SK-N-MC (cell line): ENCODE results near the gene RRBP1.

Experiments used
- EZH2 ChIP-seq: fragments of 200-600 bp; sonication (generic); IDR thresholded peaks from one replicate; pipeline ENCODE4 v1.6.1; 2017; ENCODE audit warnings: antibody characterized with exemption
- POLR2AphosphoS5 ChIP-seq: IDR thresholded peaks from 2 replicates; pipeline ENCODE4 v1.6.1; 2012; ENCODE audit warnings: mild to moderate bottlenecking, low read depth, low read length, borderline replicate concordance

GRCh38 chr20:17688965-17689364 lies 6.9 kb upstream of the RRBP1 start:
- TF ChIP-seq EZH2, result no peak
- TF ChIP-seq POLR2AphosphoS5, result no peak
